Natural killer cell (primary cell): ENCODE results near the gene CPSF4. TPM values are rescaled to one million over a fixed set of nuclear protein-coding genes. Genes with fewer than 3 reads are reported as not detected.
A peak's percentile ranks its signal among the peaks of the same experiment; 100 is the strongest.

Source experiments
- ATAC-seq, 3 donors: fragments of 150-1000 bp in 2 of 3; fragments of 200-7000 bp in 1 of 3; cut with Tn5 transposase; 1 replicate in 1 of 3; 2 replicates in 2 of 3; pipeline ENCODE4 v1.10.0; 2021; ENCODE audit warnings: mild to moderate bottlenecking in 2 of 3, moderate library complexity in 2 of 3
- DNase-seq, 2 donors: peaks; one replicate each; pipeline versions ENCODE4 v3.0.0 to v3.0.0-alpha.2; 2013 to 2021; ENCODE audit warnings: mixed read lengths in 1 of 2
- H3K27ac ChIP-seq: one replicate; pipeline ENCODE4 v1.5.1; 2013; ENCODE audit warnings: mild to moderate bottlenecking, low read length
- H3K27me3 ChIP-seq: one replicate; pipeline ENCODE4 v1.6.1; 2013; ENCODE audit warnings: low read length; ENCODE audit not compliant: control insufficient read depth, insufficient read depth
- H3K36me3 ChIP-seq: one replicate; pipeline ENCODE4 v1.6.1; 2013; ENCODE audit warnings: low read length; ENCODE audit not compliant: control insufficient read depth, insufficient read depth
- H3K4me1 ChIP-seq: one replicate; pipeline ENCODE4 v1.6.1; 2013; ENCODE audit warnings: low read length; ENCODE audit not compliant: control insufficient read depth, insufficient read depth
- H3K4me3 ChIP-seq: one replicate; pipeline ENCODE4 v1.5.1; 2013; ENCODE audit warnings: low read length
- H3K9me3 ChIP-seq: one replicate; pipeline ENCODE4 v1.6.1; 2013; ENCODE audit warnings: low read length; ENCODE audit not compliant: control insufficient read depth, insufficient read depth
- H3K27ac Mint-ChIP-seq, 2 donors: one replicate each; pipeline ENCODE4 v1.8.0; 2022; ENCODE audit warnings: mild to moderate bottlenecking in 2 of 2, mixed read lengths in 2 of 2, moderate library complexity in 1 of 2
- H3K27me3 Mint-ChIP-seq, 2 donors: one replicate each; pipeline ENCODE4 v1.8.0; 2022; ENCODE audit warnings: low read depth in 2 of 2, mixed read lengths in 2 of 2
- H3K36me3 Mint-ChIP-seq: one replicate; pipeline ENCODE4 v1.8.0; 2022; ENCODE audit warnings: mixed read lengths
- H3K4me1 Mint-ChIP-seq, 2 donors: one replicate each; pipeline ENCODE4 v1.8.0; 2022; ENCODE audit warnings: mixed read lengths in 2 of 2
- H3K4me3 Mint-ChIP-seq: one replicate; pipeline ENCODE4 v1.8.0; 2022; ENCODE audit warnings: mild to moderate bottlenecking, moderate library complexity, mixed read lengths
- H3K9me3 Mint-ChIP-seq, 2 donors: one replicate each; pipeline ENCODE4 v1.8.0; 2022; ENCODE audit warnings: mixed read lengths in 2 of 2
- WGBS: methylation state at CpG from one replicate; pipeline ENCODE4 v1.1.7; 2013; ENCODE audit warnings: missing lambda C conversion rate; ENCODE audit not compliant: insufficient coverage; 5-methylcytosine and 5-hydroxymethylcytosine counted together
- intact Hi-C: fragments of 100-400 bp; cut with micrococcal nuclease; formaldehyde crosslinking; loops from one replicate; pipeline ENCODE4 v1.14.2; 2022
- total RNA-seq, 4 donors: library from RNA; stranded (reverse); fragments of 120-200 nt in 1 of 4; gene quantifications; one replicate each; pipeline versions ENCODE4 v1.2.3 to v1.2.4, GENCODE V29; 2013 to 2022
- TF ChIP-seq, protein P1 (sequence below): fragments of 200-600 bp; IDR thresholded peaks from one replicate; pipeline ENCODE4 v1.8.0; 2022; ENCODE audit warnings: antibody characterized with exemption

CPSF4 gene
- total RNA-seq, 3 donors from 2014 or later (not counting 1 experiment from before 2014, with no cell fraction given), result 54.0 to 61.6 (median 54.8) TPM

DNA sequence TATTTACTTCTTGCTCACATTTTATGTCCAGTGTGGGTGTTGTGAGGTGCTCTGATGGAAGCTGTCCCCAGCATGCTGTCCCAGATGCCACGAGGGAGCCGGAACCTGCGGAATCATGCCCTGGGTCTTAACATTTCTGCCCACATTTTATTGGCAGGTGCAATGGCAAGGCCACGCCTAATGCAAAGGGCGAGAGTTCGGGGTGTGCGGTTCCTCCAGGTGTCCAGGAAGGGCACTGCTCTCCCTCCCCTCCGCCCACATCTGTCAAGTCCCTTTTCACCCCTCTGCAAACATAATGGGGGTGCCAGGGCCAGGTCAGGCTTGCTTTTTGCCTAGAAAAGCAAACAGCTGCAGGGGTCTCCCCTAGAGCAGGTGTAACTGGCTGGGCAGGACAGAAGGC lies 46.7 kb upstream of the CPSF4 start:
- intact Hi-C loops, result loop anchor here (2.0 kb wide), 1 partner anchor 17 kb away; the partner anchor contains the start of genes BUD31 and PDAP1
- Mint-ChIP-seq H3K9me3 (no peaks in the 10 kb centered on the region), H3K4me1 (peaks cover 9 to 19% of the 10 kb centered on the region in 2 donors), H3K27ac (peak overlapping the region; percentile 42 to 54), H3K27me3 (no peaks in the 10 kb centered on the region), H3K36me3 (no peaks in the 10 kb centered on the region), H3K4me3 (peak overlapping the region; percentile 55)
- no peaks in the 10 kb centered on the region for H3K27me3 ChIP-seq
- 81% methylated on average over 8 of the region's 8 CpGs for WGBS
- H3K9me3 ChIP-seq, result no peaks in the 10 kb centered on the region
- peaks cover 23% of the 10 kb centered on the region for H3K4me1 ChIP-seq
- no peak for DNase-seq
- TF ChIP-seq, protein P1, sequence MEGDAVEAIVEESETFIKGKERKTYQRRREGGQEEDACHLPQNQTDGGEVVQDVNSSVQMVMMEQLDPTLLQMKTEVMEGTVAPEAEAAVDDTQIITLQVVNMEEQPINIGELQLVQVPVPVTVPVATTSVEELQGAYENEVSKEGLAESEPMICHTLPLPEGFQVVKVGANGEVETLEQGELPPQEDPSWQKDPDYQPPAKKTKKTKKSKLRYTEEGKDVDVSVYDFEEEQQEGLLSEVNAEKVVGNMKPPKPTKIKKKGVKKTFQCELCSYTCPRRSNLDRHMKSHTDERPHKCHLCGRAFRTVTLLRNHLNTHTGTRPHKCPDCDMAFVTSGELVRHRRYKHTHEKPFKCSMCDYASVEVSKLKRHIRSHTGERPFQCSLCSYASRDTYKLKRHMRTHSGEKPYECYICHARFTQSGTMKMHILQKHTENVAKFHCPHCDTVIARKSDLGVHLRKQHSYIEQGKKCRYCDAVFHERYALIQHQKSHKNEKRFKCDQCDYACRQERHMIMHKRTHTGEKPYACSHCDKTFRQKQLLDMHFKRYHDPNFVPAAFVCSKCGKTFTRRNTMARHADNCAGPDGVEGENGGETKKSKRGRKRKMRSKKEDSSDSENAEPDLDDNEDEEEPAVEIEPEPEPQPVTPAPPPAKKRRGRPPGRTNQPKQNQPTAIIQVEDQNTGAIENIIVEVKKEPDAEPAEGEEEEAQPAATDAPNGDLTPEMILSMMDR, result no peak
- no peak overlapping the region for H3K4me3 ChIP-seq
- peaks cover 61% of the 10 kb centered on the region for H3K36me3 ChIP-seq
- no peak for ATAC-seq
- H3K27ac ChIP-seq, result no peak overlapping the region

DNA sequence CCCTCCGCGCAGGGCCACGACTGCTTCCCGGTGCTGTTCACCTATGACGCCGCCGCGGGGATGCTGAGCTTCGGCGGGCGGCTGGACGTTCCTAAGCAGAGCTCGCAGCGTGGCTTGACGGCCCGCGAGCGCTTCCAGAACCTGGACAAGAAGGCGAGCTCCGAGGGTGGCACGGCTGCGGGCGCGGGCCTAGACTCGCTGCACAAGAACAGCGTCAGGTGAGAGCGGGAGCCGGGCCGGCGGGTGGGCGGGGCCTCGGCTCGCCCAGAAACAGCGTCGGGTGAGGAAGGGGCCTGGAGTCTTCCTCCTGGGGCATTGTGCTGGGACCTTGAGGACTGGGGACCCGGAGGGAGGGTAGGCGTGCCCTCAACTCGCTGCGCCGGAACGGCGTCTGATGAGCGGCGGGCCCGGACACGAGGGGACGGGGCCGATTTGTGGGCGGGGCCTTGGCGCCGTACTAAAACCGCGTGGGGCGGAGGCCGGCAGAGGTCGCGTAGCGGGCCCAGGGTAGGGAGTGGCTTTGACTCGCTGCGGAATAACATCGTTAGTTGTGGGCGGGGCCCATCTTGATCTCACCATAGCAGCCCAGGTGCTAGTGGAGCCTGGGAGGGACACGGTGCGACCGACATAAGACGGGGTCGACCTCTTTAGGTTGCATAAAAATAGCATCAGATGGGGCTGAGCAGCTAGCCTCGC lies 45.9 kb upstream of the CPSF4 start:
- no peaks in the 10 kb centered on the region for H3K9me3 ChIP-seq
- peak; percentile 93 to 94 (median 93) for ATAC-seq
- peaks cover 62% of the 10 kb centered on the region for H3K36me3 ChIP-seq
- intact Hi-C loops, result loop anchor here (2.0 kb wide), 1 partner anchor 16 kb away; the partner anchor contains the start of genes BUD31 and PDAP1
- peak overlapping the region; percentile 45 for H3K4me3 ChIP-seq
- H3K4me1 ChIP-seq, result peaks cover 23% of the 10 kb centered on the region
- H3K4me1 Mint-ChIP-seq, result peaks cover 11 to 23% of the 10 kb centered on the region in 2 donors
- H3K9me3 Mint-ChIP-seq, result no peaks in the 10 kb centered on the region
- H3K27me3 ChIP-seq, result no peaks in the 10 kb centered on the region
- DNase-seq, result peak; percentile 73 to 90
- H3K4me3 Mint-ChIP-seq, result peak overlapping the region; percentile 86
- peak overlapping the region; percentile 80 to 87 for H3K27ac Mint-ChIP-seq
- peak overlapping the region; percentile 62 for H3K27ac ChIP-seq
- no peaks in the 10 kb centered on the region for H3K27me3 Mint-ChIP-seq
- WGBS, result 27% methylated on average over 68 of the region's 68 CpGs
- no peaks in the 10 kb centered on the region for H3K36me3 Mint-ChIP-seq
- TF ChIP-seq, protein P1, result no peak

DNA sequence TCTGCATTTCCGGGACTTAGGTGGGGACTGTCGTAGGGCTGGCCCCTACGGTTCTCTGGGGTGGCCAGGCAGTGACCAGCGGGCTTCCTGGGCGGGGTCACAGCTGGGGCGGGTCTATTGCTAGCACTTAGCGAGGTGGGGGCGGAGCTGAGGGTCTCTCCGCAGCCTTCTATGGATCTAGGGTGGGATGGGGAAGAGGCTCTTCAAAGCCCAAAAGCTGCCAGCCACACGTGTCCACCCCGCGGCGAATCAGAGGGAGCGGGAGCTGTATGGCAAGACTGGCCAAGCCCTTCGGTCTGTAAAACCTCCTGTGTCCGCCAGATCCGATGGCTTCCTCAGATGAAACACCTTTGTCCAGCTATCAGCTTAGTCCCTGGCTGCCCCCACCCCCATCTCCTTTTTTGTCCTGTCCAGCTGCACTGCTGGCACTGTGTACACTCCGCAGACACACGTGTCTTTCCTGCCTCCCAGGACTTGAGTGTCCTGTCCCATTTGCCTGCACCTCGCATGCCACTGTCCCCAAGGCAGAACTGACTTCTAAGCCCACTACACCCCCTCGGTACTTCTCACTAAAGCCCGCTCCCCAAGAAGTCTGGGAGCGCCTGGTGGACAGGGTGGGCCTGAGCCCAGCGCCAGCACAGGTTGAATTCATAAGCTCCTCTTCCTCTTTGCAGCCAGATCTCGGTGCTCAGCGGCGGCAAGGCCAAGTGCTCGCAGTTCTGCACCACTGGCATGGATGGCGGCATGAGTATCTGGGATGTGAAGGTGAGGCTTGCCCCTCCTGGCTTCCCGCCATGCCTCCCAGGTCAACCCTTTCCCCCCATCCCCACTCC lies 45.2 kb upstream of the CPSF4 start:
- no peaks in the 10 kb centered on the region for H3K9me3 ChIP-seq
- Mint-ChIP-seq H3K4me1 (peaks cover 19 to 31% of the 10 kb centered on the region in 2 donors), H3K36me3 (no peaks in the 10 kb centered on the region), H3K9me3 (no peaks in the 10 kb centered on the region), H3K27ac (peak overlapping the region; percentile 80 to 87), H3K4me3 (peak overlapping the region; percentile 86), H3K27me3 (no peaks in the 10 kb centered on the region)
- H3K36me3 ChIP-seq, result peaks cover 61% of the 10 kb centered on the region
- 72% methylated on average over 25 of the region's 30 CpGs for WGBS
- H3K4me1 ChIP-seq, result peaks cover 23% of the 10 kb centered on the region
- DNase-seq (no peak), ATAC-seq (peak in 1 of 3 donors; percentile 60)
- intact Hi-C loops, result loop anchor here (2.0 kb wide), 1 partner anchor 15 kb away; the partner anchor contains the start of genes BUD31 and PDAP1
- H3K4me3 ChIP-seq, result peak overlapping the region; percentile 45
- H3K27ac ChIP-seq, result peak overlapping the region; percentile 62
- TF ChIP-seq, protein P1, result no peak
- no peaks in the 10 kb centered on the region for H3K27me3 ChIP-seq
